ENCODE measurements around the gene HNRNPA0.

DNA sequence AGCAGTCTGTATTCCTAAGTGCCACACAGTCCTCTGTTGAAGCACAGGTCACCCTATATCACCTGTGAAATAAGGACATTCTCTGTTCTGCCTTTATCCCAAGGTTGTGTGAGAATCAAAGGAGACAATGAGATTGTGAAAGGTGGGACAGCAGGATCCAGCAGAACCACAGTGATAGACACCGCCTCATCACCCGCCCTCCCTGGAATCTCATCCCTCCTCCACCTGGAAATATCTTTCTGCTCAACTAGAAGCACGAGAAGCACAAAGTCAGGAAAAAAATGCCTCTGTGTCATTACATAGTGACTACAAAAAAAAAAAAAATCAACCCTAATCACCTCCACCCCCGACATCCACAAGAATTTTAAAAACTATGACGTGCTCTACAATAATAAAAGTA, 50.6 kb downstream of the HNRNPA0 start:
- no peak for TF ChIP-seq CTCF (IDR thresholded peaks at IDR 0.05)
- no peak for TF ChIP-seq POLR2A (IDR thresholded peaks at IDR 0.05)

All from uterus (tissue), 2 donors.